Measurements from ENCODE around the gene CD160.
"Not testable (repeated sequence)": the region's sequence is repeated elsewhere in the genome, so short reads cannot be mapped to it uniquely, and the experiment has no call there.

CD160 gene

GRCh38 chr1:145719230-145720079 lies at the start of gene CD160:
Gene CD160, plus strand, starts transcription at chr1:145719499. Its CDS starts 8,829 bp downstream, at chr1:145728328.
- DNase-seq (ENCODE audit: low read depth), result no peak

- DNase-seq (ENCODE audit: low read depth), result not testable (repeated sequence)
Measured at GRCh38 chr1:145670995-145671745, 48.1 kb upstream of the CD160 start.

- not testable (repeated sequence) for DNase-seq (ENCODE audit: low read depth)
Measured at GRCh38 chr1:145673217-145673616, 46.1 kb upstream of the CD160 start.

- not testable (repeated sequence) for DNase-seq (ENCODE audit: low read depth)
Measured at GRCh38 chr1:145684858-145685257, 34.4 kb upstream of the CD160 start.

- not testable (repeated sequence) for DNase-seq (ENCODE audit: low read depth)
Measured at GRCh38 chr1:145686078-145686477, 33.2 kb upstream of the CD160 start.

- DNase-seq (ENCODE audit: low read depth), result no peak
Measured at GRCh38 chr1:145688328-145688727, 31.0 kb upstream of the CD160 start.

GRCh38 chr1:145688924-145689323 lies 30.4 kb upstream of the CD160 start:
- DNase-seq (ENCODE audit: low read depth), result no peak

- no peak for DNase-seq (ENCODE audit: low read depth)
Measured at GRCh38 chr1:145689922-145690321, 29.4 kb upstream of the CD160 start.

GRCh38 chr1:145690587-145691558 lies 28.4 kb upstream of the CD160 start:
- no peak for DNase-seq (ENCODE audit: low read depth)

- no peak for DNase-seq (ENCODE audit: low read depth)
Measured at GRCh38 chr1:145692785-145693443, 26.4 kb upstream of the CD160 start.

GRCh38 chr1:145695821-145696629 lies 23.3 kb upstream of the CD160 start:
- DNase-seq (ENCODE audit: low read depth), result no peak

- no peak for DNase-seq (ENCODE audit: low read depth)
Measured at GRCh38 chr1:145696630-145696960, 22.7 kb upstream of the CD160 start.

GRCh38 chr1:145701306-145701862 lies 17.9 kb upstream of the CD160 start:
- DNase-seq (ENCODE audit: low read depth), result no peak

- DNase-seq (ENCODE audit: low read depth), result no peak
Measured at GRCh38 chr1:145702052-145702451, 17.2 kb upstream of the CD160 start.

- no peak for DNase-seq (ENCODE audit: low read depth)
Measured at GRCh38 chr1:145702826-145703225, 16.5 kb upstream of the CD160 start.

GRCh38 chr1:145705622-145706021 lies 13.7 kb upstream of the CD160 start:
- no peak for DNase-seq (ENCODE audit: low read depth)

- no peak for DNase-seq (ENCODE audit: low read depth)
Measured at GRCh38 chr1:145706086-145706664, 13.1 kb upstream of the CD160 start.

GRCh38 chr1:145707183-145707867 lies 12.0 kb upstream of the CD160 start, which contains the start of gene PDZK1:
Gene PDZK1, minus strand, starts transcription at chr1:145707368. Its CDS starts 19,347 bp downstream, at chr1:145688021.
- no peak for DNase-seq (ENCODE audit: low read depth)

- DNase-seq (ENCODE audit: low read depth), result no peak
Measured at GRCh38 chr1:145708063-145708462, 11.2 kb upstream of the CD160 start.
